ENCODE data around the gene GAB2. TPM values are rescaled to one million over a fixed set of nuclear protein-coding genes. Genes with fewer than 3 reads are reported as not detected.

GAB2 gene
- total and polyA plus RNA-seq, 10 of the 15 experiments (the other 5 are each of a cell fraction or from before 2014, with no cell fraction given): 0.69 to 12.6 (median 3.8) TPM

DNA sequence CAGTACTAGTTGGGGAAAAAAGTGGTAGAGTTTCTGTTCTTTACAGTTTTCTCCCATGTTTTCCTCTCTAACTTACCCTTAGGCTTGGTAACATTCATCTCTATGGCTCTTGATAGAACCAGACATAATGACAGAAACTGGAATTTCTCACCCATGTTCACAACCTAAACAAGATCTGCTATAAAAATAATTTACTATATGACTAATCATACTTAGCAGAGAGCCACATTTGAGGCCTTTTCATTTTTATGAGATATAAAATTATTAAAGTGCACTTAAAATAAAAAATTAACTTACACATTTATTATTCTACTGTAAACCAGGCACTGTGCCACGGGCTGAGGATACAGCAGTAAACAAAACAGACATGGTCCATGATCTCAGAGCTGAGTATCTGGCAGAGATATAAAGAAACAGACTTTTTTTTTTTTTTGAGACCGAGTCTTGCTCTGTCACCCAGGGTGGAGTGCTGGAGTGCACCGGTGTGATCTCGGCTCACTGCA is 98.1 kb downstream of the GAB2 start:
- no peaks in the 10 kb centered on the region for H3K79me2 ChIP-seq (ENCODE audit: control insufficient read depth, insufficient read depth, low read length)
- 85% methylated on average over 4 of the region's 4 CpGs for WGBS (ENCODE audit: insufficient coverage, insufficient replicate concordance, low lambda C conversion rate, missing lambda C conversion rate)
- no peak for ATAC-seq

More for the DNA sequence above, 98.1 kb downstream of the GAB2 start:
- intact Hi-C loops (cut with micrococcal nuclease; ENCODE audit: unreplicated experiment): no loop called here
- H3K9me3 ChIP-seq (replicated peaks; ENCODE audit: control insufficient read depth, insufficient read depth, low read length): no peaks in the 10 kb centered on the region
- CTCF ChIA-PET: no interaction called here
- no peak overlapping the region for H3K4me3 ChIP-seq
- RAD21 ChIA-PET (ENCODE audit: unreplicated experiment): no interaction called here
- DNase-seq (ENCODE audit: low read depth, low spot score) (no peak), FAIRE-seq (no peak)
- no peak overlapping the region for H3K9ac ChIP-seq (ENCODE audit: control insufficient read depth, insufficient read depth, low read length)
- no peak for TF ChIP-seq TBL1XR1 (IDR thresholded peaks at IDR 0.05; ENCODE audit: low read depth, low read length)
- no peak for TF ChIP-seq ZBTB33 (IDR thresholded peaks at IDR 0.05)
- no peak for TF ChIP-seq IRF4 (IDR thresholded peaks at IDR 0.05; ENCODE audit: low read depth, low read length)
- no peak for TF ChIP-seq RUNX3 (IDR thresholded peaks at IDR 0.05; ENCODE audit: low read length)
- no peak for TF ChIP-seq SIN3A (IDR thresholded peaks at IDR 0.05; ENCODE audit: low read depth, low read length)
- TF ChIP-seq, protein P1, sequence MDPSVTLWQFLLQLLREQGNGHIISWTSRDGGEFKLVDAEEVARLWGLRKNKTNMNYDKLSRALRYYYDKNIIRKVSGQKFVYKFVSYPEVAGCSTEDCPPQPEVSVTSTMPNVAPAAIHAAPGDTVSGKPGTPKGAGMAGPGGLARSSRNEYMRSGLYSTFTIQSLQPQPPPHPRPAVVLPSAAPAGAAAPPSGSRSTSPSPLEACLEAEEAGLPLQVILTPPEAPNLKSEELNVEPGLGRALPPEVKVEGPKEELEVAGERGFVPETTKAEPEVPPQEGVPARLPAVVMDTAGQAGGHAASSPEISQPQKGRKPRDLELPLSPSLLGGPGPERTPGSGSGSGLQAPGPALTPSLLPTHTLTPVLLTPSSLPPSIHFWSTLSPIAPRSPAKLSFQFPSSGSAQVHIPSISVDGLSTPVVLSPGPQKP (IDR thresholded peaks at IDR 0.05; ENCODE audit: low read depth, low read length): no peak
- TF ChIP-seq STAT1 (conservative IDR thresholded peaks at IDR 0.05): no peak
- TF ChIP-seq, protein P2, sequence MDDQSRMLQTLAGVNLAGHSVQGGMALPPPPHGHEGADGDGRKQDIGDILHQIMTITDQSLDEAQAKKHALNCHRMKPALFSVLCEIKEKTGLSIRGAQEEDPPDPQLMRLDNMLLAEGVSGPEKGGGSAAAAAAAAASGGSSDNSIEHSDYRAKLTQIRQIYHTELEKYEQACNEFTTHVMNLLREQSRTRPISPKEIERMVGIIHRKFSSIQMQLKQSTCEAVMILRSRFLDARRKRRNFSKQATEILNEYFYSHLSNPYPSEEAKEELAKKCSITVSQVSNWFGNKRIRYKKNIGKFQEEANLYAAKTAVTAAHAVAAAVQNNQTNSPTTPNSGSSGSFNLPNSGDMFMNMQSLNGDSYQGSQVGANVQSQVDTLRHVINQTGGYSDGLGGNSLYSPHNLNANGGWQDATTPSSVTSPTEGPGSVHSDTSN (IDR thresholded peaks at IDR 0.05; ENCODE audit: insufficient replicate concordance, low read depth, low read length): no peak
- TF ChIP-seq ZNF384 (IDR thresholded peaks at IDR 0.05; ENCODE audit: borderline replicate concordance, low read depth, low read length): no peak
- TF ChIP-seq TAF1 (IDR thresholded peaks at IDR 0.05; ENCODE audit: borderline replicate concordance, low read depth, low read length): no peak
- H2AFZ ChIP-seq (ENCODE audit: control insufficient read depth, low read depth, low read length): no peak overlapping the region
- H3K4me1 ChIP-seq (ENCODE audit: control insufficient read depth, insufficient read depth, low read length): peaks cover 10% of the 10 kb centered on the region
- H3K27me3 ChIP-seq (replicated peaks in 1 of 2; ENCODE audit: control insufficient read depth in 2 of 2, insufficient read depth in 2 of 2, low read length in 1 of 2): 0 out of 4 replicates have a peak, but pooled peaks cover 0 to 1% of the 10 kb centered on the region in 2 experiments
- H3K27ac ChIP-seq (ENCODE audit: control insufficient read depth, insufficient read depth): no peak overlapping the region
- H4K20me1 ChIP-seq (ENCODE audit: control insufficient read depth, insufficient read depth): no peaks in the 10 kb centered on the region
- POLR2A ChIA-PET: interaction anchor here (1.1 kb wide), 1 partner anchor 9 kb away, joined by 3 read pairs; no protein-coding TSS in a partner anchor
- BruUV-seq (replicated peaks): no TSS peak
- in situ Hi-C loops (cut with MboI): no loop called here
- no peak overlapping the region for H3K4me2 ChIP-seq (ENCODE audit: control insufficient read depth, insufficient read depth)
- SMC1A ChIA-PET (ENCODE audit: uncharacterized antibody, unreplicated experiment): interaction anchor here (1.2 to 1.4 kb wide), 2 partner anchors 9 to 26 kb away, joined by 3 to 8 read pairs; no protein-coding TSS in a partner anchor
- no peaks in the 10 kb centered on the region for H3K36me3 ChIP-seq (ENCODE audit: control insufficient read depth in 2 of 2, insufficient read depth in 2 of 2, low read length in 1 of 2)
